Measurements from ENCODE around the gene JAKMIP1.

The JAKMIP1 gene

GRCh38 chr4:6204871-6205566 lies 4.7 kb upstream of the JAKMIP1 start:
- DNase-seq (ENCODE audit: extremely low read depth in 1 of 2, low read depth in 1 of 2): no peak

GRCh38 chr4:6204098-6204497 lies 3.7 kb upstream of the JAKMIP1 start:
- no peak for DNase-seq (ENCODE audit: extremely low read depth in 1 of 2, low read depth in 1 of 2)

DNA sequence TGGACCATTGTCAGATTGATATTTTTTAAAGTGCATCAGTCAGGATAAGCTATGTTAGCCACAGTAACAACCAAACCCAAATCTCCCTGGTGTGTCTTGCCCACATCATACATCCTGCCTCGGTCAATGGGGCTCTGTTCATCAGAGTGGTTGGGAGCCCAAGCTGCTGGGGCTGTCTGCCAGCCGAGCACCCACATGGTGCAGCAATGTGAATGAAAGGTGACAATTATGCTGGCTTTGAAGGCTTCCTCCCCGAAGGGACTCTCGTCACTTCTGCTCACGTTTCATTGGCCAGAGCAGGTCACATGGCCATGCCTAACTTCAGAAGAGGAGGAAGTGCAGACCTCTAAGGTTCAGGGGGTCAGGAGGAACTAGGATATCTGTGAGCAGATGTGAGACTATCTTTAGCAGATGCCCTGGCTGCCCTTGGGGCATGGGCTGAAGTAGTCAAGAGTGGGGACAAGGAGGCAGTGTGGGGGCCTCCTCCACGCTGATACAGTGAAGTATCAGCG lies 1.3 kb upstream of the JAKMIP1 start:
- DNase-seq (ENCODE audit: extremely low read depth in 1 of 2, low read depth in 1 of 2): no peak

GRCh38 chr4:6200922-6201362 lies 593 bp upstream of the JAKMIP1 start:
- DNase-seq (ENCODE audit: extremely low read depth in 1 of 2, low read depth in 1 of 2): no peak

DNA sequence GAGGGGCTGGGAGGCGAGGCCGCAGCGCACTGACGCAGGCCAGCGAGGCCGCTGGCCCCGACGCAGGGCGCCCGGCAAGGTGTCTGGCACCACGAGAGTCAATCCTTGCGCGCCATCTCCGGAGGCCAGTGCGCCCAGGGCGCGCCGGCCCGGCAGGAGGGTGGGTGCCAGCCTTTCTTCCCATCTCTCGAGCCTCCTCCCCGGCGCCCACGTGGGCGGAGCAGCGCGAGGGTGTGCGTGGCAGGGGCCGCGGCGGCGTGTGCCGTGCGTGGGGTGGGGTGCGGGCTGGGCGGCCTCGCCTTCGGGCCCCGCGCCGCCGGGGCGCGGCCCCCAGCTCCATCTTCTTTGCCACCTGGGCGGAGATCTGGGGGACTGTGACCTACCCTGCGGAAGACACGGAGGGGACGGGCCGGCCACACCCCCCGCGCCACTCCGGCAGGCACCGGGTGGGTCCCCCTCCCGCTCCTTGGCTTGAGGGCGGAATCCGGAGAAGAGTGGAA lies 877 bp downstream of the JAKMIP1 start:
- peak in 1 of 2 donors; percentile 14 for DNase-seq (ENCODE audit: extremely low read depth in 1 of 2, low read depth in 1 of 2)

GRCh38 chr4:6198768-6199421 lies 1.5 kb downstream of the JAKMIP1 start:
- peak in 1 of 2 donors; percentile 40 for DNase-seq (ENCODE audit: extremely low read depth in 1 of 2, low read depth in 1 of 2)

DNA sequence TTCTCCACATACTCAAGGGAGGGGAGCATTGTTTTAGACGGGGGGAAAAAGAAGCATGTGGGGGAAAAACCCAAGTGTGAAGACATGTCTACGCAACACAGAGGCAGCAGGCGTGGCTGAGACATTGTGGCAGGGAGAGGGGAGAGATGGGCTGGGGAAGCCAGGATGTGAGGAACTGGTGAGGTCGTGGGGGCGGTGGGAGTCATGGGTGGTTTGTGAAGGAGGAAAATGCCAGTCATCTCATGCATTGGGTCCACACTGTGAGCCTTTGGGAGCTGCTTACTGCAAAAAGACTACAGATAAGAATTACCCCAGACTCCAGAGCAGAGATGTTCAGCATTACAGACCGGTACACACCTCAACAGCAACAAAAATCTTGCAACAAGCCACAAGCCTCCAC lies 2.1 kb downstream of the JAKMIP1 start:
- DNase-seq (ENCODE audit: extremely low read depth in 1 of 2, low read depth in 1 of 2): peak; percentile 68 to 86

DNA sequence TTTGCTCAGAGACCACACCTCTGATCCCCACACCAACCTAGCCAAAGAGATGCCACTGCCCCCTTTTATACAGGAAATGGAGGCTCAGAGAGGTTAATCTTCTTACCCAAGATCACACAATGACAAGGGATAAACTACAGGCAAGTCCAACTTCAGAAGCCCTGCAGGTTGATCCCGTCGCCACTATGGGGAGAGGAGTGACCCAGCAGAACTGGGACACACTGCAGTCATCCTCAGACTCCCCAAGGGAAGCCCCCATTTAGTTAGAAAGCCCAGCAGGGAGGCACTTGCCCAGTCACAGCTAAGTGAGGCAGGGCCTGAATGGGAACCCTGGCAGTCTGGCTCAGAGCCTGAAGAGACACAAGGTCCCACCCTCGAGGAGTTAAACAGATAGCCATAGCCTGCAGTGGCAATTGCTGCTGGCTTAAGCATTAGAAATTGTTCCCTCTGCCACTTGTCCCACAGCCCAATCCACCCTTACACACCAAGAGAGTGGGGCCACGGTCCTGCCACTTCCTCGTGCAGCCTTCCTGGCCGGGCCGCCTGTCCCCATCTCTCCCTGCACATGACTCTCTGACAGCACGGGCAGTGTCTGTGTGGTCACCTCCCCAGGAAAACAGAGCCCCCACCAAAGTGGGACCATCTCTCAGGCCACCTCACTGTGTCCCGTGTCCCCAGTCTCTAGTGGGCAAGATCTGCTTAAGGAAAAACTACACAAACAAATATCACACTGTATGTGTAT lies 2.7 kb downstream of the JAKMIP1 start:
- no peak for DNase-seq (ENCODE audit: extremely low read depth in 1 of 2, low read depth in 1 of 2)

- DNase-seq (ENCODE audit: extremely low read depth in 1 of 2, low read depth in 1 of 2): no peak
These were observed 3.5 kb downstream of the JAKMIP1 start for GRCh38 chr4:6196871-6197270.

- DNase-seq (ENCODE audit: extremely low read depth in 1 of 2, low read depth in 1 of 2): no peak
These were observed 4.0 kb downstream of the JAKMIP1 start for GRCh38 chr4:6196324-6196723.

DNA sequence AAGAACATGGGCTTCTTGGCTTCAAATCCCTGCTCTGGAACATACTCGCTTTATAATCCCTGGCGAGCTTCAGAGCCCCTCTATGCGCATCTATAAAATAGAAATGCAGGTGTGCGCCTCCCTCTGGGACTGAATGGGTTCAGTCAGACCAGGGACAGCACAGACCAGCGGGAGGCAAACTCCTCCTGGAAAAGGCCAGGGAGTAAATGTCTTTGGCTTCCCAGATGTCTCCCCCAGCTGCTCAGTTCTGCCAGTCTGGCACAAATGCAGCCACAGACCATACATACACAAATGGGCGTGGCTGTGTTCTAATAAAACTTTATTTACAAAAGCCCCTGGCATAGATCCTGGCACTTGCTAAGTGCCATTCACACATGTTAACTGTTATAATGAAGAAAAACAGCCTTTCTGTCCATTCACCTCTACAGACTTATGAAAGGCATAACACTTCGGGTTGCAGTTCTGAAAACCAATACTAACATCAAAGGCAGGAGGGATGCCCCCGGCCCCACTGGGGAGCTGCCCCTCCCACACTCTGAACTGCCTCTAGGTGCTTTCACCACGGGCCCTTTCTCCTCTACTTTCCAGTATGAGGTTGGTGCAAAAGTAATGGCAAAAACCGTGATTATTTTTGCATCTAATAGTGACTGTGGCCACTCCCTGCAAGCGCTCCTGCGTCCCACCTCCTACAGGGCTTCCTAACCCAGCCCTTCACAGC lies 4.6 kb downstream of the JAKMIP1 start:
- no peak for DNase-seq (ENCODE audit: extremely low read depth in 1 of 2, low read depth in 1 of 2)

GRCh38 chr4:6194458-6195195 lies 5.7 kb downstream of the JAKMIP1 start:
- no peak for DNase-seq (ENCODE audit: extremely low read depth in 1 of 2, low read depth in 1 of 2)

GRCh38 chr4:6193399-6193798 lies 7.0 kb downstream of the JAKMIP1 start:
- DNase-seq (ENCODE audit: extremely low read depth in 1 of 2, low read depth in 1 of 2): no peak

DNA sequence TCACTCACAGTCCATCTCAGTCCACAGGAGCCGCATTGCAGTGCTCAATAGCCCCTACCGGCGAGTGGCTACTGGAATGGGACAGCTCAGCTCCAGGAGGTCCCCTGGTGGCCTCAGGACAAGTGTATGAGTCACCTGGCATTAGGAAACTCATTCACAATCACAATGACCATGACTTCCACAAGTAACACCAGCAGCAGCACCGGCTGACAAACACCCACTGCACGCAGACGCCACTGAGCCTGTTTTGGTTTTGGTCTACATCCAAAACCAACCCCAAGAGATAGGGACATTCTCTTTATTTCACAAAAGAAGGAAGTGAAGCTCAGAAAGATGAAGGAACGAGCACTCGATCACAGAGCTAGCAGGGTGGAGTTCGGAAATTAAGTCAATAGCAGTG lies 8.1 kb downstream of the JAKMIP1 start:
- DNase-seq (ENCODE audit: extremely low read depth in 1 of 2, low read depth in 1 of 2): no peak

- no peak for DNase-seq (ENCODE audit: extremely low read depth in 1 of 2, low read depth in 1 of 2)
These were observed 8.8 kb downstream of the JAKMIP1 start for GRCh38 chr4:6191448-6192130.

GRCh38 chr4:6190486-6190885 lies 9.9 kb downstream of the JAKMIP1 start:
- DNase-seq (ENCODE audit: extremely low read depth in 1 of 2, low read depth in 1 of 2): no peak

GRCh38 chr4:6189511-6189910 lies 10.8 kb downstream of the JAKMIP1 start:
- no peak for DNase-seq (ENCODE audit: extremely low read depth in 1 of 2, low read depth in 1 of 2)

GRCh38 chr4:6188687-6189305 lies 11.6 kb downstream of the JAKMIP1 start:
- no peak for DNase-seq (ENCODE audit: extremely low read depth in 1 of 2, low read depth in 1 of 2)

GRCh38 chr4:6184169-6184568 lies 16.2 kb downstream of the JAKMIP1 start:
- DNase-seq (ENCODE audit: extremely low read depth in 1 of 2, low read depth in 1 of 2): no peak
